SU-DHL-6 (cell line): ENCODE data around the gene ENDOV.

Experiments
- H2AFZ ChIP-seq: fragments of 200-600 bp; sonication (generic); 2 replicates; pipeline ENCODE4 v1.6.1; 2014; ENCODE audit warnings: low read depth, mild to moderate bottlenecking, moderate library complexity, mixed read lengths, antibody characterized with exemption, low read length; ENCODE audit not compliant: severe bottlenecking
- H3F3A ChIP-seq: fragments of 200-600 bp; shearing (Covaris generic); 2 replicates; pipeline ENCODE4 v1.6.0; 2016; ENCODE audit warnings: antibody characterized with exemption, mild to moderate bottlenecking; ENCODE audit not compliant: insufficient read depth
- H3K27ac ChIP-seq: fragments of 200-600 bp; sonication (generic); 2 replicates; pipeline ENCODE4 v1.5.1; 2016; ENCODE audit warnings: low read depth, mild to moderate bottlenecking, low read length, moderate library complexity, mixed read lengths
- H3K27me3 ChIP-seq: fragments of 200-600 bp; sonication (generic), shearing (Covaris generic); 2 replicates; pipeline ENCODE4 v1.6.0; 2014; ENCODE audit warnings: mild to moderate bottlenecking, low read length
- H3K36me3 ChIP-seq: fragments of 200-600 bp; sonication (generic); 2 replicates; pipeline ENCODE4 v1.6.1; 2014; ENCODE audit warnings: mild to moderate bottlenecking, low read length, mixed read lengths
- H3K4me2 ChIP-seq: fragments of 300-600, 200-600 bp; shearing (Covaris generic), sonication (generic); 2 replicates; pipeline ENCODE4 v1.6.0; 2014; ENCODE audit warnings: low read length, low read depth, mild to moderate bottlenecking; ENCODE audit not compliant: poor library complexity, severe bottlenecking
- H3K4me3 ChIP-seq: fragments of 200-600 bp; sonication (generic); 2 replicates; pipeline ENCODE4 v1.5.1; 2014; ENCODE audit warnings: antibody characterized with exemption, low read length, mild to moderate bottlenecking, mixed read lengths; ENCODE audit not compliant: insufficient read depth, poor library complexity, severe bottlenecking
- H3K79me2 ChIP-seq: fragments of 200-600 bp; sonication (generic); 2 replicates; pipeline ENCODE4 v1.6.1; 2014; ENCODE audit warnings: mild to moderate bottlenecking, low read length, moderate library complexity; ENCODE audit not compliant: insufficient read depth
- H3K9ac ChIP-seq: fragments of 200-600 bp; sonication (generic); 2 replicates; pipeline ENCODE4 v1.7.0; 2014; ENCODE audit warnings: mild to moderate bottlenecking, low read length
- H3K9me2 ChIP-seq: fragments of 200-600 bp; sonication (generic); replicated peaks from 2 replicates; pipeline ENCODE4 v1.6.1; 2014; ENCODE audit warnings: low read length; ENCODE audit not compliant: insufficient read depth
- H3K9me3 ChIP-seq: fragments of 200-600 bp; sonication (generic); 2 replicates; pipeline ENCODE4 v1.6.1; 2014; ENCODE audit warnings: low read length, mixed read lengths; ENCODE audit not compliant: insufficient read depth
- H4K20me1 ChIP-seq: fragments of 200-600 bp; sonication (generic); 2 replicates; pipeline ENCODE4 v1.6.1; 2014; ENCODE audit warnings: low read depth, mild to moderate bottlenecking, antibody characterized with exemption, low read length, moderate library complexity, mixed read lengths
- EZH2phosphoT487 ChIP-seq: fragments of 200-600 bp; sonication (generic), shearing (Covaris generic); conservative IDR thresholded peaks from 2 replicates; pipeline ENCODE4 v1.6.1; 2018; ENCODE audit warnings: mild to moderate bottlenecking, antibody characterized with exemption, low read length, moderate library complexity, mixed read lengths
- TF ChIP-seq, protein P1 (sequence below): fragments of 200-600 bp; sonication (generic); IDR thresholded peaks from one replicate; pipeline ENCODE4 v1.5.1; 2017; ENCODE audit warnings: antibody characterized with exemption, mild to moderate bottlenecking, low read length, moderate library complexity; ENCODE audit not compliant: insufficient read depth, poor library complexity, severe bottlenecking

The ENDOV gene

GRCh38 chr17:80429356-80430275 is 14.6 kb downstream of the ENDOV start:
- Histone ChIP-seq H3K36me3 (no peaks in the 10 kb centered on the region), H3K79me2 (no peaks in the 10 kb centered on the region), H3K9ac (no peak overlapping the region), H2AFZ (no peak overlapping the region), H4K20me1 (no peaks in the 10 kb centered on the region), H3K27me3 (no peaks in the 10 kb centered on the region), H3F3A (no peaks in the 10 kb centered on the region), H3K27ac (no peak overlapping the region), H3K9me2 (no peaks in the 10 kb centered on the region), H3K4me2 (no peak overlapping the region), H3K9me3 (no peaks in the 10 kb centered on the region), H3K4me3 (no peak overlapping the region)
- no peak for TF ChIP-seq EZH2phosphoT487
- TF ChIP-seq, protein P1, sequence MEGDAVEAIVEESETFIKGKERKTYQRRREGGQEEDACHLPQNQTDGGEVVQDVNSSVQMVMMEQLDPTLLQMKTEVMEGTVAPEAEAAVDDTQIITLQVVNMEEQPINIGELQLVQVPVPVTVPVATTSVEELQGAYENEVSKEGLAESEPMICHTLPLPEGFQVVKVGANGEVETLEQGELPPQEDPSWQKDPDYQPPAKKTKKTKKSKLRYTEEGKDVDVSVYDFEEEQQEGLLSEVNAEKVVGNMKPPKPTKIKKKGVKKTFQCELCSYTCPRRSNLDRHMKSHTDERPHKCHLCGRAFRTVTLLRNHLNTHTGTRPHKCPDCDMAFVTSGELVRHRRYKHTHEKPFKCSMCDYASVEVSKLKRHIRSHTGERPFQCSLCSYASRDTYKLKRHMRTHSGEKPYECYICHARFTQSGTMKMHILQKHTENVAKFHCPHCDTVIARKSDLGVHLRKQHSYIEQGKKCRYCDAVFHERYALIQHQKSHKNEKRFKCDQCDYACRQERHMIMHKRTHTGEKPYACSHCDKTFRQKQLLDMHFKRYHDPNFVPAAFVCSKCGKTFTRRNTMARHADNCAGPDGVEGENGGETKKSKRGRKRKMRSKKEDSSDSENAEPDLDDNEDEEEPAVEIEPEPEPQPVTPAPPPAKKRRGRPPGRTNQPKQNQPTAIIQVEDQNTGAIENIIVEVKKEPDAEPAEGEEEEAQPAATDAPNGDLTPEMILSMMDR, result no peak

- no peaks in the 10 kb centered on the region for H3K9me2 ChIP-seq
- H4K20me1 ChIP-seq, result no peaks in the 10 kb centered on the region
- no peaks in the 10 kb centered on the region for H3F3A ChIP-seq
- H2AFZ ChIP-seq, result no peak overlapping the region
- H3K27ac ChIP-seq, result no peak overlapping the region
- H3K27me3 ChIP-seq, result no peaks in the 10 kb centered on the region
- no peak overlapping the region for H3K4me3 ChIP-seq
- H3K79me2 ChIP-seq, result no peaks in the 10 kb centered on the region
- H3K9ac ChIP-seq, result no peak overlapping the region
- no peaks in the 10 kb centered on the region for H3K36me3 ChIP-seq
- TF ChIP-seq, protein P1, result no peak
- H3K4me2 ChIP-seq, result no peak overlapping the region
- H3K9me3 ChIP-seq, result no peaks in the 10 kb centered on the region
Measured at GRCh38 chr17:80430446-80431245, 15.7 kb downstream of the ENDOV start.

- Histone ChIP-seq H3F3A (no peaks in the 10 kb centered on the region), H2AFZ (no peak overlapping the region), H3K9me3 (no peaks in the 10 kb centered on the region), H3K27ac (no peak overlapping the region), H3K79me2 (no peaks in the 10 kb centered on the region), H3K9me2 (no peaks in the 10 kb centered on the region), H3K27me3 (no peaks in the 10 kb centered on the region), H3K9ac (no peak overlapping the region), H4K20me1 (no peaks in the 10 kb centered on the region), H3K36me3 (no peaks in the 10 kb centered on the region), H3K4me3 (no peak overlapping the region), H3K4me2 (no peak overlapping the region)
- TF ChIP-seq EZH2phosphoT487, result no peak
- TF ChIP-seq, protein P1, result no peak
Measured at GRCh38 chr17:80431246-80432195, 16.6 kb downstream of the ENDOV start.
